ENCODE measurements around the gene ANKRD23.
"Not testable (repeated sequence)": the region's sequence is repeated elsewhere in the genome, so short reads cannot be mapped to it uniquely, and the experiment has no call there.

Gene ANKRD23

DNA sequence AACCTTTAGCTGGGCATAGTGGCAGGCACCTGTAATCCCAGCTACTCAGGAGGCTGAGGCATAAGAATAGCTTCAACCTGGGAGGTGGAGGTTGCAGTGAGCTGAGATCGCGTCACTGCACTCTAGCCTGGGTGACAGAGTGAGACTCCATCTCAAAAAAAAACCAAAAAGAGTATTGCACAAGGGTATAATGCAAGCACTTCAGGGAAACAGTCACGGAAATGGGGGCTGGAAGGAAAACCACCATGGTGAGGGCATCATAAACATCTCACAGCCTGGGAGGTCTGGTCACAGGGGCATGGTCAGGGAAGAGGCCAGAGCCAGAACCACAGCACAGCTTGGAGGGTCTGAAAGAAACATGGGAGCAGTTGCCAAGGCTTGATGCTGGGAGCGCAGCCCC, 19.2 kb upstream of the ANKRD23 start:
- not testable (repeated sequence) for DNase-seq

DNA sequence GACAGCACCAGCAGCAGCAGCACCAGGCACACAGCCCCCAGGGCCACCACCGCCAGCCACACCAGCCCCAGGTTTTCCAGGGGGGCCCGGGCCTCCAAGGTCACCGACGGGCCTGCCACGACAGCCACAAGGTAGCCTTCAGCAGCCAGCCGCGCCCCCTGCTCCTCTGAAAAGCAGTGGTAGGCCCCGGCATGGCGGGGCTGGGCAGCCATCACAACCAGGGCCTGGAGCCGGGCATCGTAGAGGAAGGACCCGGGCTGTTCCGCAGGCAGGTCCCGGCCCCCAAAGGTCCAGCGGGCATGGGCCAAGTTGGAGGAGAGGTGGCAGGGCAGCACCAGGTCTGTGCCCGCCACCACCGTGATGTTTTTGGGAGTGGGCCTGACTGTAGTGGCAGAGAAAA, 17.3 kb upstream of the ANKRD23 start:
- DNase-seq = no peak

DNA sequence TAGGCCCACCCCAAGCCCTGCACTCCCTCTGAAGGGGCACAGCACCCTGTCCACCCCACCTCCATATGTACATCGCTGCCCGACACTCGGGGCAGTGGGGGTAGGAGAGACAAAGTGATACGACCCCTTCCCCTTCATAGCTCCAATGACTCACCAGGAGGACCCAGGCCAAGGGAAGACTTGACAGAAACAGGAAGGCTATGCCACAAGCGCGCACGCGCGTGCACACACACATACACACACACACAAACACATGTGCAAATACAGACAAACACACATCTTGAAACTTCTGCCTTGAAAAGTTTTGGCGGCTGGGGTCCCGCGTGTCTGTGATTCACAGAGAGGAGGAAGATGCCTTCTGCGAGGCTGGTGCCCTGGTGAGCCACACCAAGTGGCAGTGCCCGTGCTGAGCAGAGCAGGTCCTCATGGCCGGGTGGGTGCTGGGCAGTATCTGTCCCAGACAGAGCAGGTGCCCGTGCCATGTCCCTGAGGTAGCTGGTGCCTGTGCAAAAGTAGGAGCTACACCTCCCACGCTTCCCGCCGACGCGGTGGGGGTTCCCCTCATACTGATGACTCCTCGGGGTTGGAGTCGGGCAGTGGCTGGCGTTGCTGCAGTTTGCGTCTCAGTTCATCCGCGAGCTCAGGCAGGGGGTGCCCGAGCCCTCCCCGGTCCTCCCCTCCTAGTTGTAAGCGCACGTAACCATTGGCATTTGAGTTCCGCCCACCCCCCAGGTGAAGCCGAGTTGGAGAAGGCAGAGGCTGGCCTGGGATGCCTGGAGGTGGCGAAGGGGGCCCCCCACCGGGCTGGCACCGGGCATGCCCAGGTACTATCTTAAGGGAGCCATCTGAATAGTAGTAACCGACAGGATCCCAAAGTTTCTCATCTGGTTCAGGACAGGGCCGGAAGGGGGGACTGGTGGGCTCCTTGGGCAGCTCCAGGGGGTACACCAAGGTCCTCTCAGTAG, 16.5 kb upstream of the ANKRD23 start:
- DNase-seq = peak; percentile 43

DNA sequence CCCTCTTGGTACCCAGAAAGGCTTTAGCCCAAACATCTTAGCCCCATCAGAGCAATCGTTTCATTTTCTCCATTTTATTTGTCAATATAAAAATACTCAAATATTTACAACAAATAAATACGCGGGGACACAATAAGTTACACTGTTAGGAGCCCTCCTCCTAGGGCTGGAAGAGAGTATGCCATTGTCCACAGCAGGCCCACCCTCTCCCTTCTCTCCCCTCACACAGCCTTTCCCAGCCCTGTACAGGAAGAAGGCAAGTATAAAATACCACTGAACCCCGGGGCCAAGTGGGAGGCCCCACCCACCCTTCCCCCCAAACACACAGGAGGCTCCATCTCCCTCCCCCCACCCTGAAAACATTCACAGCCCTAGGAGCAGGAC, 15.9 kb upstream of the ANKRD23 start:
- no peak for DNase-seq

DNA sequence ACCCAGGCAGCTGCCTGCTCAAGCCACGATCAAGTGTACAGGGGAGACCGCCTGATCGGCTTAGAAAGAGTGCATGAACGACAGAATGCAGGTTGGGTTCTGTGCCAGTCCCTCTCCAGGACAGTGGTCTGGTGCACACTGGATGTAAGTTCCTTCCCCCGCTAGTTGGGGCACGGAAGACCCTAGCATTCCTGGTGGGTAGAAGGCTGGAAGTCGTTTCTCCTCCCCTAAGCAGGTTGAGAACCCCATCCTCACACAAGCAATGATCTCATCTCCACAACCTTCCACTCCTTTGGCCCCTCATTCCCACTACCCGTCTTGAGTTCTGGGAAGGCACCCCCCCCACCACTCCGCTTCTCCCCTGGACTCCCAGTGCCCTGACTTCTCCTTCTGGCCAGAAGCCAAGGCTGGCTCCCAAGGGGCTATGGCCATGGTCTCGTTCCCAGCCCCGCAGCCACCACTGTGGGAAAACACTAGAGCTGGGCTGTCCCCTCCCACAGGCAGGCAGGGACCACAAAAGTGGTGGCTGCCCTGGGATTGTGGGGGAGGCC, 15.4 kb upstream of the ANKRD23 start:
- no peak for DNase-seq

DNA sequence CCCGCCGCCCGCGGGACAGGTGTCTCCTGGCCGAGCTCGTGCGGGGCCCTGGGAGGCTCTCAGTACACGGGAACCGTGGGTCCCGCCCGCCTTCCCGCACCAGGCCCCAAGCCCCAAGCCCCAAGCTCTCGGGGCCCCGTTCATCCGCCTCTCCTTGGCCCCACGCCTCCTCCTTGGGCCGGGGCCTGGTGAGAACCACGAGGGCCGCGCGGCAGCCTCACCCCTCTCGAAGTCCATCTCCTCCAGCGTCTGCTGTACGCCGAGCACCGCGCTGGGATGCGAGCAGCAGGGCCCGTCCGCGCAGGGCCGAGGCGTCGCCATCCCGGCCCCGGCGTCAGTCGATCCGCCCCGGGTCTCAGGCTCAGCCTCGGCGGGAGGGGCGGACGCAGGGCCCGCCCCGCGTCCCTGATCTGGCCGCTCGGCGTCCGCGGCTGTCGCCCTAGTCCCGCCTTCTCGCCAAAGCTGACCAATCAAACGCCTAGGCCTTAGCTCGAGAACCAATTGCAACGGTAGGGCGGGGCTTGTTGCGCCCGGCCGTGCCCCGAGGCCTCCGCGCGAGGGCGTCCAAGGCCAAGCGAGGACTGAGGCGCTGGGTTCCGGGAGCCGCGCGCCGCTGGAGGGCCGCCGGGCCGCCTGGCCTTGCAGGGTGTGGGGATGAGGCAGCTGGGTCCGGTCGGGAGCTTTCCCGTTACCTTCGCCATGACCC, 14.0 kb upstream of the ANKRD23 start, which contains the start of gene ANKRD39:
ANKRD39 (minus strand) TSS at position 350 of the 706 bp plus-strand sequence; CDS start at position 321, 29 bp downstream.
- DNase-seq = peak; percentile 97

DNA sequence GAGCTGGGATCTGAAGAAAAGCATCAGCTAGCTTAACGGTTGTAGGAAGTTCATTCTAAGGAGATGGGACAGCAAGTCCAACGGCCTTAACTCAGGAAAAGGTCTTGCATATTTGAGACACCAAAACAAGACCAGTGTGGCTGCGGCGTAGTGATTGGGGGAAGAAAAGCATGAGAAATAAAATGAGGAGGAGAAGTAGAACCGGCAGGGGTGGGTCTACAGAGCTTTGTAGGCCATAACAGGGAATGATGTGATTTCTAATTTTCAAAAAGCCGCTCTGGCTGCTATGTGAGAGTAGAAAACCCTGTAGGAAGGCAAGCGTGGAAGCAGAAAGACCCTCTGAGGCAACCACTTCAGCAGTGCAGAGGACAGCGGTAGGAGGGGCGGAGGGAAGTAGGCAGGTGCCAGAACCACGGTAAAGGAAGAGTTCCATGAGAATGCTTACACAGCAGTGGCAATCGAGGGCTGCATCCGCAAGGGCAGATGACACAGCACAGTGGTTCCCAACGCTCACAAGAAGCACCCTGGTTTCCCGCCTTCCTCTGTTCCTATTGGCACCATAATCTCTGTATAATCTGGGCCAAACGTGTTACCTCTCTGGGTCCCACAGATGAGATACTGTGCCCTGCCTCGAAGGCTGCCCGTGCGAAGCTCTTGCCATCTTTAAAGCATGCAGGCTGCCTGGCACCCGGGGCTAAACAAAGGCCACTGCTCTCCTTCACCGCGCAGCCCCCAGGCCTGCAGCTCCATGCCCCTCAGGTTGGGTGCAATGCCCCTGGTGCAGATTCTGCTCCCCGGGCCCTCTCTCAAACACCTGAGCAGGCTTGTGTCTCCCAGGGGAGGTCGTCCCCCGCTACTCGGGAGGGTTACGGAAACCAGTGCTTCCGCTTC, 13.2 kb upstream of the ANKRD23 start:
- peak; percentile 27 for DNase-seq

DNA sequence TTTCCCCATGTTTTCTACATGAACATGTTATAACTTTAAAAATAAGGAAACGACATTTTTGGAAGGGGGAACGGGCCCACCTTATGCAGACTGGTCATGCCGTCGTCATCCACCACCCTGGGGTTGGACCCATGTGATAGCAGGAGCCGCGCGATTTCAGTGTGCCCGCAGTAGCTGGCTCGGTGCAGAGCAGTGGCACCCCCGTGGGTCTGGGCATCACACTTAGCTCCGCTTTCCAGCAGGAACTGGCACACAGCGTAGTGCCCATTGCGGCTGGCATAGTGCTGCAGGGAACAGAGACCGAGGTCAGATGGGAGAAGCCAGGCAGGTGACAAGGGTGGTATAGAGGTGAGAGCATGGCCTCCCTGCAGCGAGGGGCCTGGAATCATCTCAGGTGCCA, 9.5 kb upstream of the ANKRD23 start:
- DNase-seq = no peak

DNA sequence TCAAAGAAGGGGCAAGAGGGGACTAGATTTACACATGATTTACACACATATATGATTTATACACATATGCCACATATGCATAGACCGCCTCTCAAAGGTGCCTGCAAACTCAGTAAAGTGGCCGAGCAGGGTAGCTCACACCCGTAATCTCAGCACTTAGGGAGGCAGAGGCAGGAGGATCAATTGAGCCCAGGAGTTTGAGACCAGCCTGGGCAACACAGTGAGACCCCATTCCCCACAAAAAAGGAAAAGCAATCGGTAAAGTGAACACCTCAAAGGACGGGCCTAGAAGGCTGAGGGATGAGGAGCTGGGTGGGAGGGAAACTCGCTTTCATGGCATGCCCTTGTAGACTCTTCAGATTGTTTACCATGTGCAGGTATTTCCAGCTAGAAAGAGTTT, 8.8 kb upstream of the ANKRD23 start:
- DNase-seq = no peak

DNA sequence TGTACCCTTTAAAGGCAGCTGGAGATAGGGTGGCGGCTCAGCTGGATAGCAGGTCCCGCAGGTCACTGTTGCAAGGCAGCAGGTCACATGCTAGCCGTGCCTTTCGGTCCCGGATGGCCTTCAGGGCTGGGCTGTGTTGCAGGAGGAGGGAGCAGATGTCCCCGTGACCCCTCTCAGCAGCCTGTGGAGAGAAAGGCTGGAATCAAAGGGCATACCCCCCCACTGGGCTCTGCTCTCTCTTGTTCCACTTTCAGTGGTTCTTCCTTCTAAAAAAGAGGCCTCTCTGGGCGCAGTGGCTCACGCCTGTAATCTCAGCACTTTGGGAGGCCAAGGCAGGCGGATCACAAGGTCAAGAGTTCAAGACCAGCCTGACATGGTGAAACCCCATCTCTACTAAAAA, 4.4 kb upstream of the ANKRD23 start:
- no peak for DNase-seq

DNA sequence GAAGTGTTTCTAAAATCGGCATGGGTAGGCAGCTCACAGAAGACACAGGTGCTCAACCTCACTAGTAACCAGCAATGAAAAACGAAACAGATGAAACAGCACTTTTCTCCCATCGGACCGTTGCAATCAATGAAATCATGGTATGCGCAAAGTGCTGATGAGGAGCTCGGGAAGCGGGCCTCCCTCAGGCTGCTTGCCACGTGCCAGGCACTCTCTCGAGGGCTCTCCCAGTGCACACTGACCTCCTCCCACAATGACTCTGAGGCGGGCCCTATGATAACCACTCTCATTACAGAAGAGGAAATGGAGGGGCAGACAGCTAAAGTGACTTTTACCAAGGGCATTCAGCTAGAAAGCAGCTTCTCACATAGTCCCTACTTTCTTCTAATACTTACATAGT, 3.8 kb upstream of the ANKRD23 start:
- no peak for DNase-seq

DNA sequence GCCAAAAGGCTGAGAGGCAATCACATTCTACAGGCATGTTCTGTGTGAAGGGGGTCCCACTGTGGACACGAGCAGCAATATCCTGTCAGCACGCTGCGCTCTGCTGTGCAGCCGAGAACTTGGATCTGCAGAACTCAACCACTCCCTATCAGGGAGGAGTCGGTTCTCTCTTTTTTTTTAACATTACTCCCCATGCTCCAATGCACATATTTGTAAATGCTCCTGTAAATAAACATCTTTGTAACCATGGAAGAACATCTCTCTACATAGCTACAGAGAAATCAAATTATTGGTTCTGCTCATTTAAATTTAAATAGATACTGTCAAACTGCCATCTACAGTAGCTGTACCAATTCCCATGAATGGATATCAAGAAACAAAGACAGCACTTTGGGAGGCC, 3.0 kb upstream of the ANKRD23 start:
- no peak for DNase-seq

DNA sequence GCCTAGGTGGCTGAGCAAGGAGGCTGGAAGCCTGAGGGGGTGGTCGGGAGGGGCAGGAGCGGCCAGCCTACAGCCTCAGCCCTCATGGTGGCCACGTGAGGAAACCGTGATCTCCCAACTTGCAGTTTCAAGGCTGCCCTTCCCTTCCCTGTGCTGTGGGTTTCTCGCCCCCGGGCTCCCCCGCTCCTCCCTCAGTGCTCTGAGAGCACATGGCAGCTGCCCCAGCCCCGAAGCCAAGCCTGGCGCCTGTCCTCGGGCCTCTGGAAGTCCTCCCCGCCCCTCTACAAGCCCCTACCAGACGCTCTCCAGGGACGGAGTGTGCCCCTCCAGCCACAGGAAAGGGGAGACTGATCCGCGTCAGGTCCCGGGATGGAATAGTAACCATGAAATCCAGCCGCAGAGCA, 586 bp upstream of the ANKRD23 start:
- DNase-seq = no peak

DNA sequence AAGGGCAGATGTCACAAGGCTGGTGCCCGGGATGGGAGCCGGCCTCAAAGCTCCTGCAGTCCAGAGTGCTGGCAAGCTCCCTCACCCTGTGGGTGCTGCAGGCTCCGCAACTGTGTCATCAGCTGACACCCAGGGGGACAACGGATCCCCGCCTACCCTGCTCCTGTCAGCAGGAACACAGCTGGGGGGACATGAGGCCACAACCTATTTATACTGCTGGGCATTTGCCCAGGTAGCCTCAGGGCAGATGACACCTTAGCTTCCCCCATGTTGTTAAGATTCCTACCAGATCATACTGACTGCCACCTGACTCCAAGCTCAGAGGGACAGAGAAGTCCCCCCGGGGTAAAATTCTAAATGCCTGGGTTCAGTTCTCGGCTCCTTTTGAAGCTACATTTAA, 1.2 kb downstream of the ANKRD23 start:
- no peak for DNase-seq

DNA sequence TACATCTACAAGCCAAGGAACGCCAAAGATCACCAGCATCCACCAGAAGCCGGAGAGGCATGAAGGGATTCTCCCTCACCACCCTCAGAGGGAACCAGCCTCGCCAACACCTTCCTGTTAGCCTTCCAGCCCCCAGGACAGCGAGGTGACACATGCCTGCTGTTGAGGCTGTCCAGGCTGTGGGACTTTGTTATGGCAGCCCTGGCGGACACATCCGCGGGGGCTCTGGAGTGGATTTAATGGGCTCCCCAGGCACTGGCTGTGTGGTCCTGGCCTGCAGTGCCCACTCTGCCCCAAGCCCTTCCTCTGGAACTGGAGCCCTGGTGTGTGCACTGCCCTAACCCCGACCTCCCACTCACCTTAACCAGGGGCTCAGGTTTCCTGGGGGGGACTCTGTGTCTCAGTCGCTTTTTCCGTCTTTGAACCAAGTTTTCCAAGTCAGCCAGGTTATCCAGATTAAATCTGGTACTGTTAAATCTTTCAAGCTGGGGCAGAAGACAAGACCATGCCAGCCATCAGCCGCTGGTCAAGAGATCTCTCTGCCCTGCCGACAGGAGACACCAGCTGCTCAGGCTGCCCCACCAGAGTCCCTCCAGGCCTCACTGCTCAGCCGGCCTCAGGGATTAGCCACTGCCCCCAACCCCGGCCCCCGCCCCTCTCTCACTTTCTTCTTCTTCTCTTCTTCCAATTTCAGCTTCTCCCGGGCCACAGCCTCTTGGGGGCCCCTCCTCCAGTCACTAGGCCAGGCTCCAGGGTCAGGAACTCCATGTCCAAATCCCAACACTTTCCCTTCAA, 1.9 kb downstream of the ANKRD23 start:
- DNase-seq = no peak

DNA sequence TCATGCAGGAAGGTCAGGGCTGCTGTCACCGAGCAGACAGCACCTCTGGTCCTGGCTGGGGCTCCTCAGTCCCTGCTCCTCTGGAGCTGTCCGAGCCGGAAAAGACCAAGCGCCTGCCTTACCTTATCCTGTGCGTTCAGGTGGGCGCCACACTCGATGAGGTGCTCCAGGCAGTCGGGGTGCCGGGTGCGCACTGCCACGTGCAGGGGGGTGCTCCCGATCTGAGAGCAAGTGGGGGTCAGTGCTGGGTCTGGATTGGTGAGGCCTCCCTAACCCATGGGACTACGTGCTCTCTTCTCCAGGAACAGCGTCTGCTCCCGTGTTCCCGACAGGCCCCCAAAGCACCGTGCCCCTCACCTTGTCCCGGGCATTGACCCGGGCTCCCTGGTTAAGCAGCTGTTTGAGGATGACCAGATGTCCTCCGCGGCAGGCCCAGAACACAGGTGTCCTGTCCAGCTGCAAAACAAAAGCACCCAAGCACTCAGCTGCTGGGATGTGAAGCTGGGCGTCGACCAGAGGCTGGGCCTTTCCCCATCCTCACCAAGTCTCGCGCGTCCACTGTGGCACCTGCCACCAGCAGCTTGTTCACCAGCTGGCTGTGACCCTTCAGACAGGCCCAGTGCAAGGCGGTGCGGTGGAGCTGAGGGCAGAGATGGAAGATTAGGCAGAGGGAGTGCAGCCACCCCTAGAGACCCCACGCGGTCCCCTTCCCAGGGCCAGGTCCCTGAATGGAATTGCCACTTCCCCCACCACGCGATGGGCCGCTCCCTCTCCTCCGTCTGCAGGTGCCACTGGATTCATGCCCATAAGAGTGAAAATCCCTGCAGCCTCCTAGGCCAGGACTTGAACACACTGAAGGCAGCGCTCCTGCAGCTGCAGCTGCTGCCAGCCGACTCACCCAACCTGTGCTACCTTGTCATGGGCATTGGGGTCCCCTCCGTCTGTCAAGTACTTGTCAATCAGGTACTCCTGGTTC, 3.7 kb downstream of the ANKRD23 start:
- DNase-seq = no peak

DNA sequence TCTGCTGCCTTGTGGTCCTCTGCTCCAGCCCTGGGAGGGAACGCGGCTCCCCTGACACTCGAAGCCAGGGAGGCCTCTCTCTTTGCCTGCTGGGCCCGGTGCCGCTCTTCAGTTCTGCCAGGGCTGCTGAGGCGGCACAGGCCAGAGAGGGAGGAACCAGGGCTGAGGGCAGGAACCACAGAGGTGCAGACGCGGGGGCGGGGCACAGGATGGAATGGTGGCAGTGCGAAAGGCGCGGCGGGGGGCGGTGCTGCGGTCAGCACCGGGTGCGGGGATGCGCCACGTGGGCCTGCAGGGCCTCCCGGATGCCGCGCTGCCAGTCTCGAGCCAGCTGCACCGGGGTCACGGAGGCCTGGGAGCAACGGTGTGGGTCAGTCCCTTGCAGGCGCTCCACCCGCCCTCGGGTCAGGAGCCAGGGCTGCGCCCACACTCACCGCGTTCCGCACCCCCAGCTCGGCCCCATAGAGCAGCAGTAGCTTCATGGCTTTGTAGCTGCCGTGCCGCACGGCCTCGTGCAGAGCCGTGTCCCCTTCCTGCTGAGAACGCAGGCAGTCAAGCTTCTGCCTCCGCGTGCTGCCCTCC, 4.4 kb downstream of the ANKRD23 start:
- DNase-seq = peak; percentile 77

DNA sequence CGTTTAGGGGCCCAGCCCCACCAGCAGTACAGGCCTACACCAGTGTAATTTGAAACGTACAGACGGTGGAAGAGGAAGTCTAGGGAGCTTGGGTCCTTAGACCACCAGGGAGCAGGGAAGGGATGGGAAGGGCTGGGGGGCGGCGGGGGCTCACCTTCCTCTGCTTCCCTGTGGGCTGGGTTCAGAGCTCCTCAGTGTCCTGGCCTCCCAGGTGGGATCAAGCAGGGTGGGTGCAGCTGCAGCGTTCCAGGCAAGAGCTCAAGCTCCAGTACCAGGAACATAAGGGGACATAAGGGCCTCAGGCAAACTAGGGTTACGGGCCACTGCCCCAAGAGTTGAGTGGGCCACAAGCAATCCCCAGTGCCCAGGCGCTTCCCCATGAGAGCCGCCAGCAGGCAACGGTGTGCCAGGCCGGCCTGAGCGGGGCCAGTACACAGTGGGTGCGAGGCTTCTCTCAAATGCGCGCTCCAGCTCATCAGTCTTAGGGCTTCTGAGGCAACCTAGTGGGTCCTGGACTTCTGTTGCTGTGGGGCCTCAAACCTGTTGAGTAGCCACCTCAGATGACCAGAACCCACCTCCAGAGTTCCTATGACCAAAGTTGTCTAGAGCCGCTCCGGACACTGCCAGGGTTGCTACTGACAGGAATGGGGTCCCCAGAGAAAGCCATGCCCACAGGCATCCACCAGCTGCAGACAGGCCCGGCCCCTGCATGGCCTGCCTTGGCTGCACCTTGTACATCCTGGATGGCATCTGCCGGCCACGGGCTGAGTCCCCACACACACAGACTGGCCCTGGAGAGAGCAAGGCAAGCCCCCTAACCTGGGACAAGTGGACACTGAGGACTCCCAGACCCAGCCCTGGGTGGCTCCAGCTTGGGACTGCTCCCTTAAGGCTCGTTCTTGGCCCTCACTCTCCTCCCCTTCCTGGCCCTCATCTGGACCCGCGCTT, 5.2 kb downstream of the ANKRD23 start:
- no peak for DNase-seq

DNA sequence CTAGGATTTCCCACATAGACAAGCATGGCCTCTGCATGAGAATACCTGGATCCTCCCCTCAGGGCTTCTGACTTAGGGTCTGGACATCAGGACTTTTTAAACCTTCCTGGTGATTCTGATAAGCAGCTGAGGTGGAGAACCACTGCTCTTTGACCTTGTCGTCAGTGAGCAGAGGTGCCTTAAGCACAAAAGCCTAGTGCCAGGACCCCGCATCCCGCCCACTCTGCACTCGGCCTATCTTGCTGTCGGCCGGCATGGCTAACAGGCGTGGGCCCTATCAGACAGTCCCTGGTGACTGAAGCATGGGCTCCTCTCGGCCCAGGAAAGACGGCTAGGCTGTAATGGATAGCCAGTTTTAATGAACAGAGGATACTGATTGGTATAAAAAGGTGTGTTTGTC, 6.2 kb downstream of the ANKRD23 start:
- DNase-seq = no peak

All from CD4-positive, alpha-beta T cell treated with Interleukin-4 for 4 hours (primary cell).